Central memory CD8-positive, alpha-beta T cell (primary cell): Measurements from ENCODE around the gene RPS3.
"Not testable (repeated sequence)": the region's sequence is repeated elsewhere in the genome, so short reads cannot be mapped to it uniquely, and the experiment has no call there.

Experiments used
- ATAC-seq: fragments of 150-1000 bp; cut with Tn5 transposase; replicated peaks from 2 replicates; pipeline ENCODE4 v1.10.0; 2022; ENCODE audit warnings: mild to moderate bottlenecking, moderate FRiP score, moderate number of reproducible peaks; ENCODE audit not compliant: poor library complexity, severe bottlenecking; ENCODE audit errors: extremely low read depth
- DNase-seq, 2 donors: peaks; one replicate each; pipeline ENCODE4 v3.0.0; 2021; ENCODE audit warnings: low spot score in 2 of 2
- H3K27ac Mint-ChIP-seq: one replicate; pipeline ENCODE4 v1.8.0; 2022; ENCODE audit warnings: low read depth, mild to moderate bottlenecking, moderate library complexity, mixed read lengths
- H3K27me3 Mint-ChIP-seq: one replicate; pipeline ENCODE4 v1.8.0; 2022; ENCODE audit warnings: mixed read lengths
- H3K36me3 Mint-ChIP-seq: one replicate; pipeline ENCODE4 v1.8.0; 2022; ENCODE audit warnings: mild to moderate bottlenecking, moderate library complexity, mixed read lengths; ENCODE audit not compliant: insufficient read depth
- H3K4me1 Mint-ChIP-seq: one replicate; pipeline ENCODE4 v1.8.0; 2022; ENCODE audit warnings: mixed read lengths
- H3K4me3 Mint-ChIP-seq: one replicate; pipeline ENCODE4 v1.8.0; 2022; ENCODE audit warnings: mild to moderate bottlenecking, moderate library complexity, mixed read lengths
- H3K9me3 Mint-ChIP-seq: one replicate; pipeline ENCODE4 v1.8.0; 2022; ENCODE audit warnings: mixed read lengths

The RPS3 gene

DNA sequence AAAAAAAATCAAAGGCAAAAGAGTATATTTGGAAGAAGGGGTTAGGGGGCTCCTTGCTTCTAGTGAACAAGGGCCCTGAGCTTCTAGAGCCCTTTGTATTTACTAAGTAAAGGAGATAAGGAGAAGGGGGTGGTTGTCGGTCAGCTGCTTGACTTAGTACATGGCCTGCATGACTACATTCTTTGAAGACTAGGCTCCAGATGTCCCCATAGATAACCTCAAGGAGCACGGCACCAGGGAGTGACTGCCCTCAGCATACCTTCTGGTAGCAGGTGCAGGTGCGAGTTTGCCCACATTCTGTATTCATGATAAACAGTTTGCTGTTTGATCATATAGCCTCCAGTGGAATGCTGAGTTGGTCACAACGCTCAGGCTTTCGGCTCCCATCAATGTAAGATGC lies 32.5 kb upstream of the RPS3 start:
- ATAC-seq, H3K4me3 Mint-ChIP-seq, H3K36me3 Mint-ChIP-seq, H3K27ac Mint-ChIP-seq, DNase-seq, H3K4me1 Mint-ChIP-seq, H3K9me3 Mint-ChIP-seq: not testable (repeated sequence)
- peaks cover 21% of the 10 kb centered on the region for H3K27me3 Mint-ChIP-seq

DNA sequence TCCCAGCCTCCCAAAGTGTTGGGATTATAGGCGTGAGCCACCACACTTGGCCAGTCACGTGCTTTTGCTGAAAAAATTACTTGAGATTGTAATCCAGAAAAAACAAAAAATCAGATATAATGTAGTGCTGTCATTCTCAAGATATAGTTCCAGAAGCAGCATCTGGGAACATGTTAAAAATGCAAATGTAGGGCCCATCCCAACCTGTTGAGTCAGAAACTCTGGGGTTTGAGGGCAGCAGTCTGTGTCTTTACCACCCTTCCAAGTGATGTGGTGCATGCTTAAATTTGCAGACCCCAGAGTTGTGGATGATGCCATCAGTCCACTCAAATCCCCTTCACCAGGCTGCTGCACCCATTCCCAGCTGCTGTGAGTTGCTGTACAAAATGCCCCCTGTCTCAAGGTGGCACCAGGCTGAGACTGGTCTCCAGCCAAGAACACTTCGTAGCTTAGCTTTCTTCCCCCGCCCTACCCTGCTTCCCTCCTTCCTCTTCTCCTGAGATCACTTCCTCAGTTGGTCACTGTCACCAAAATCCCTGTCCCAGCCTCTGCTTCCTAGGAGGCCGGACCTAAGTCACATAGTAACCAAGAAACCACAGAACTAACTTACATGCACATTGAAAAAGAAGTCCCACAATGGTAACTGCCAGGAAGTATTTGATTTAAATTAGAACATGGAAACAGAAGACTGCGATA lies 29.6 kb upstream of the RPS3 start:
- ATAC-seq: no peak
- Mint-ChIP-seq H3K9me3 (no peaks in the 10 kb centered on the region), H3K4me1 (no peaks in the 10 kb centered on the region), H3K27me3 (peaks cover 2% of the 10 kb centered on the region), H3K36me3 (peaks cover 3% of the 10 kb centered on the region), H3K27ac (no peak overlapping the region), H3K4me3 (no peak overlapping the region)
- no peak for DNase-seq

DNA sequence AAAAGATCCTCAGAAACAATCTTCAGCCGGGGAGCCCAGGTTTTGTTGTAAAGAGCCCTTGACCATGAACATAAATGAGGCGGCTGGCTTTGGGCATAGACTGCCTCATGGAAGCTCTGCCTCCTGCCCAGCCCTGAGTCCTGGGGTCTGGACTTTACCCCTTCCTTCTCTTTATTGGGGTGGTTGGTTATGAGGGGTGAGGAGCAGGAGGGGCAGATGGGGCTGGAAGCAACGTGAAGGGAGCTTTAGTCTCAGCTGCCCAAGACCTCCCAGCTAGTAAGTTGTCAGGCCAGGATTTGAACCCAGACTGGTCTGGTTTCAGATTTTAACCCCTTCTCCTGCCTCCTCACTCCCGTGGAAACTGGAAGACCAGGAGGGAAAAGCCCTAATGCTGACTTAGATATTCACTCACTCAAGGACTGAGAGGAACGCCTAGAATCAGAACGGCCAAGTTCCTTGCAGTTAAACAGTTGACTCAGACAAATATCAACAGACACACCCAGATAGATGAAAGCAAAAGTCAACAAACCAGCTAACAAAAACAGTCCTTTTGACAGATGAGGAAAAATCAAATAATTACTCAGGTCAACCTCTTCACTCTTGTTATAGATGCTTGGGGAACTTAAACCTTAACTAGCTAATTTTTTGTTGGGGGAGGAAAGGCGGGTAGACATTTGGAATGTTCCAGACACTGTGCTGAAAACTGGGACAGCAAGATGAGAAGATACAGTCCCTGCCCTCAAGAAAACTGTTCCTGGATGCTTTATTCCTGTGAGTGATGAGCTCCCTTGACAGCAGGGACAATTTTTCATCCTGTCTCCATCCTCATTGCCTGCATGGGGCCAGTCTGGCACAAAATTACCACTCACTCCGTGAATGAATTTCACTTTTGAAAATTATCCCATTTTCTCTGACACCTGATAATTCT lies 27.1 kb upstream of the RPS3 start:
- no peak for DNase-seq
- H3K36me3 Mint-ChIP-seq: peaks cover 3% of the 10 kb centered on the region
- H3K4me3 Mint-ChIP-seq: no peak overlapping the region

GRCh38 chr11:75373201-75373600 lies 26.1 kb upstream of the RPS3 start:
- H3K36me3 Mint-ChIP-seq: peaks cover 3% of the 10 kb centered on the region
- no peaks in the 10 kb centered on the region for H3K27me3 Mint-ChIP-seq
- no peaks in the 10 kb centered on the region for H3K9me3 Mint-ChIP-seq
- no peak overlapping the region for H3K4me3 Mint-ChIP-seq
- DNase-seq (no peak), ATAC-seq (no peak)
- H3K27ac Mint-ChIP-seq: no peak overlapping the region
- no peaks in the 10 kb centered on the region for H3K4me1 Mint-ChIP-seq

More for the DNA sequence above, 27.1 kb upstream of the RPS3 start:
- no peak for ATAC-seq
- no peaks in the 10 kb centered on the region for H3K27me3 Mint-ChIP-seq
- H3K27ac Mint-ChIP-seq: no peak overlapping the region
- H3K9me3 Mint-ChIP-seq: no peaks in the 10 kb centered on the region
- H3K4me1 Mint-ChIP-seq: no peaks in the 10 kb centered on the region

DNA sequence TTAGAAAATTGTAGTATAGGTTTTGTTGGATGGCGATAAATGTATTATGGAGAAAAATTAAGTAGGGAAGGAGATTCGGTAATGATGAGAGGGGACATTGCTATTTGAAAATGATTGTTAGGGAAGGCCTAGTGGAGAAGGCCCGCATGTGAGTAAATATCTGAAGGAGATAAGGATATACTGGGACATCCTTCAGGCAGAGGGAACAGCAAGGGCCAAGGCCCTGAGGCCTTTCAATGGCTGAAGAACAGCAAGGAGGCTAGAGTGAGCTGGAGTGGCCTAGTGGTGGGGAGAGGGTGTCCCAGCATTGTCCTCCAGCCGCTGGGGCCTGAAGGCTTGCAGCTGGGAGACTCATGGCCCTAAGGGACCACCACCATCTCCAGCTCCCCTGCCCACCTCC lies 24.7 kb upstream of the RPS3 start:
- Mint-ChIP-seq H3K4me1 (no peaks in the 10 kb centered on the region), H3K27me3 (no peaks in the 10 kb centered on the region), H3K27ac (no peak overlapping the region), H3K9me3 (no peaks in the 10 kb centered on the region), H3K36me3 (peaks cover 3% of the 10 kb centered on the region), H3K4me3 (no peak overlapping the region)
- ATAC-seq (no peak), DNase-seq (no peak)

- ATAC-seq: no peak
- DNase-seq: no peak
- no peak overlapping the region for H3K27ac Mint-ChIP-seq
- H3K9me3 Mint-ChIP-seq: no peaks in the 10 kb centered on the region
- peaks cover 3% of the 10 kb centered on the region for H3K36me3 Mint-ChIP-seq
- H3K27me3 Mint-ChIP-seq: no peaks in the 10 kb centered on the region
- no peak overlapping the region for H3K4me3 Mint-ChIP-seq
- H3K4me1 Mint-ChIP-seq: no peaks in the 10 kb centered on the region
Observed at GRCh38 chr11:75375626-75376025, 23.7 kb upstream of the RPS3 start.

DNA sequence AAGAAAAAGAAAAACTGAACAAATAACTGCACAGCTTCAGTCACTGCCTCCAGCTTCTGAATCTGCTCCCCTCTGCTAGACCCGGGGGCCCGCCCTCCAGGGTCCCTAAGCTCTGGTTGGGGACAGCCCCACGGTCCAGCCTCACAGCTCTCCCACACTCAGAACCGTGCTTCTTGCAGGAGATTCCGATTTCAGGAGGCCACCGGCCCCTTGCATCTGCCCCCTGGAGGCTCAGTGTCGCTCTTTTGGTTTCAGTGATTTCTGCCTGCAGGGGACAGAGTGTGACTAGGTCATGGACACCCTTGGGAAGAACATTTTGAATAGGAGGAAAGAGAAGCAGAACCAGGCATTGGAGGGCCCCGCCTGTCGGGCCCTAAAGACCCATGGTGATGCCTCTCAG lies 23.1 kb upstream of the RPS3 start:
- H3K9me3 Mint-ChIP-seq: no peaks in the 10 kb centered on the region
- no peak overlapping the region for H3K27ac Mint-ChIP-seq
- H3K4me3 Mint-ChIP-seq: no peak overlapping the region
- no peak for ATAC-seq
- H3K27me3 Mint-ChIP-seq: no peaks in the 10 kb centered on the region
- H3K4me1 Mint-ChIP-seq: no peaks in the 10 kb centered on the region
- no peak for DNase-seq
- peaks cover 3% of the 10 kb centered on the region for H3K36me3 Mint-ChIP-seq

DNA sequence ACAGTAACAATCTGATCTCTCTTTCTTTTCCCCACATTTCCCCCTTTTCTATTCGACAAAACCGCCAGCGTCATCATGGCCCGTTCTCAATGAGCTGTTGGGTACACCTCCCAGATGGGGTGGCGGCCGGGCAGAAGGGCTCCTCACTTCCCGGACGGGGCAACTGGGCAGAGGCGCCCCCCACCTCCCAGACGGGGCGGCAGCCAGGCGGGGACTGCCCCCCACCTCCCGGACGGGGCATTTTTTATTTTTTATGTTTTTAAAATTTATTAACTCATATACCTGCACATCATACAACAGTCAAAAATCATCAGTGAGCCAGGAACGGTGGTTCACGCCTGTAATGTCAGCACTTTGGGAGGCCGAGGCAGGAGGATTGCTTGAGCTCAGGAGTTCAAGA lies 20.5 kb upstream of the RPS3 start:
- H3K36me3 Mint-ChIP-seq, H3K27me3 Mint-ChIP-seq, H3K9me3 Mint-ChIP-seq, H3K4me1 Mint-ChIP-seq, H3K4me3 Mint-ChIP-seq, DNase-seq, ATAC-seq, H3K27ac Mint-ChIP-seq: not testable (repeated sequence)

- DNase-seq (no peak), ATAC-seq (no peak)
- Mint-ChIP-seq H3K36me3 (no peaks in the 10 kb centered on the region), H3K4me3 (no peak overlapping the region), H3K27ac (no peak overlapping the region), H3K9me3 (no peaks in the 10 kb centered on the region), H3K27me3 (no peaks in the 10 kb centered on the region), H3K4me1 (peaks cover 14% of the 10 kb centered on the region)
Observed at GRCh38 chr11:75380245-75380644, 19.1 kb upstream of the RPS3 start.

- no peak overlapping the region for H3K27ac Mint-ChIP-seq
- ATAC-seq: no peak
- no peaks in the 10 kb centered on the region for H3K9me3 Mint-ChIP-seq
- H3K4me1 Mint-ChIP-seq: peaks cover 14% of the 10 kb centered on the region
- H3K27me3 Mint-ChIP-seq: no peaks in the 10 kb centered on the region
- no peak for DNase-seq
- no peaks in the 10 kb centered on the region for H3K36me3 Mint-ChIP-seq
- H3K4me3 Mint-ChIP-seq: no peak overlapping the region
Observed at GRCh38 chr11:75380716-75381420, 18.4 kb upstream of the RPS3 start.

DNA sequence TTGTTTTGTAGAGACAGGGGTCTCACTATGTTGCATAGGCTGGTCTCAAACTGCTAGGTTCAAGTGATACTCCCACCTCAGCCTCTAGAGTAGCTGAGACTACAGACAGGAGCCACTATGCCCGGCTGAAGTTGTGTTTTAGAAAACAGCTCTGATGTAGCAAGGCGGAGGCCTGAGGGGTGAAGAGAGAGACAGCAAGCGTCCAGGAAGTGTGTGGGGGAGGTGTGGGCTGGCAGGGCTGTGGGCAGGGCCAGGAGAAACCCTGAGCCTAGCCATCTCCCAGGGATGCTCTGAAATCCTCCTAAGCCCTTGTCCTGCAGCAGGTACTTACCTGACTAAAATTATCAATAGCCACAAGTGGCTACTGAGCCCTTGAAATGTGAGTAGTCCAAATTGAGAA lies 16.1 kb upstream of the RPS3 start:
- Mint-ChIP-seq H3K27me3 (no peaks in the 10 kb centered on the region), H3K4me1 (peaks cover 14% of the 10 kb centered on the region), H3K36me3 (no peaks in the 10 kb centered on the region), H3K27ac (peak overlapping the region; percentile 7), H3K9me3 (no peaks in the 10 kb centered on the region), H3K4me3 (peak overlapping the region; percentile 53)
- ATAC-seq: peak; percentile 63
- DNase-seq: no peak

- Mint-ChIP-seq H3K4me1 (peaks cover 14% of the 10 kb centered on the region), H3K27me3 (no peaks in the 10 kb centered on the region), H3K27ac (peak overlapping the region; percentile 29), H3K4me3 (peak overlapping the region; percentile 63), H3K36me3 (no peaks in the 10 kb centered on the region), H3K9me3 (no peaks in the 10 kb centered on the region)
- peak; percentile 53 to 62 for DNase-seq
- ATAC-seq: peak; percentile 82
Observed at GRCh38 chr11:75384438-75385080, 14.8 kb upstream of the RPS3 start.
